Loucy (cell line): ENCODE measurements around the gene ANO2.

Experiments
- H2AFZ ChIP-seq: fragments of 200-600 bp; sonication (generic); 2 replicates; pipeline ENCODE4 v1.6.0; 2016; ENCODE audit warnings: antibody characterized with exemption, mild to moderate bottlenecking, low read length, moderate library complexity
- H3F3A ChIP-seq: fragments of 200-600 bp; 2 replicates; pipeline ENCODE4 v1.6.0; 2016; ENCODE audit warnings: antibody characterized with exemption, low read depth, mild to moderate bottlenecking
- H3K27me3 ChIP-seq: fragments of 200-600 bp; sonication (generic); 2 replicates; pipeline ENCODE4 v1.6.1; 2014; ENCODE audit warnings: low read length, mild to moderate bottlenecking; ENCODE audit not compliant: insufficient read depth, poor library complexity, severe bottlenecking
- H3K36me3 ChIP-seq: fragments of 200-600 bp; sonication (generic); 2 replicates; pipeline ENCODE4 v1.6.1; 2016; ENCODE audit warnings: low read length; ENCODE audit not compliant: insufficient read depth
- H3K4me1 ChIP-seq: fragments of 200-600 bp; sonication (generic); 2 replicates; pipeline ENCODE4 v1.5.1; 2014; ENCODE audit warnings: low read length, mild to moderate bottlenecking; ENCODE audit not compliant: insufficient read depth, poor library complexity, severe bottlenecking
- H3K4me2 ChIP-seq: fragments of 200-600 bp; sonication (generic); 2 replicates; pipeline ENCODE4 v1.6.0; 2014; ENCODE audit warnings: antibody characterized with exemption, low read length, low read depth, mild to moderate bottlenecking; ENCODE audit not compliant: poor library complexity, severe bottlenecking
- H3K4me3 ChIP-seq: fragments of 200-600 bp; sonication (generic); 2 replicates; pipeline ENCODE4 v1.5.1; 2014; ENCODE audit warnings: low read length, mild to moderate bottlenecking, mixed read lengths; ENCODE audit not compliant: poor library complexity, severe bottlenecking
- H3K79me2 ChIP-seq: fragments of 200-600 bp; sonication (generic); 2 replicates; pipeline ENCODE4 v1.6.1; 2014; ENCODE audit warnings: low read length; ENCODE audit not compliant: insufficient read depth
- H3K9ac ChIP-seq: fragments of 200-600 bp; sonication (generic); 2 replicates; pipeline ENCODE4 v1.6.0; 2014; ENCODE audit warnings: mild to moderate bottlenecking, low read depth, low read length, moderate library complexity; ENCODE audit not compliant: poor library complexity, severe bottlenecking
- H3K9me2 ChIP-seq: fragments of 200-600 bp; sonication (generic); replicated peaks from 2 replicates; pipeline ENCODE4 v1.6.1; 2016; ENCODE audit warnings: low read depth, low read length, mixed read lengths
- H3K9me3 ChIP-seq: fragments of 200-600 bp; sonication (generic); 2 replicates; pipeline ENCODE4 v1.6.1; 2014; ENCODE audit warnings: mild to moderate bottlenecking, antibody characterized with exemption, low read length, low read depth; ENCODE audit not compliant: insufficient read depth
- H4K20me1 ChIP-seq: fragments of 200-600 bp; sonication (generic); 2 replicates; pipeline ENCODE4 v1.6.0; 2014; ENCODE audit warnings: antibody characterized with exemption, low read length, mild to moderate bottlenecking; ENCODE audit not compliant: insufficient read depth, poor library complexity, severe bottlenecking
- EZH2phosphoT487 ChIP-seq: fragments of 200-600 bp; IDR thresholded peaks from 2 replicates; pipeline ENCODE4 v1.6.1; 2018; ENCODE audit warnings: antibody characterized with exemption, mild to moderate bottlenecking, moderate library complexity, borderline replicate concordance
- TF ChIP-seq, protein P1 (sequence below): fragments of 200-600 bp; sonication (generic); conservative IDR thresholded peaks from 2 replicates; pipeline ENCODE4 v1.5.1; 2014; ENCODE audit warnings: mild to moderate bottlenecking, antibody characterized with exemption, low read length

The ANO2 gene

DNA sequence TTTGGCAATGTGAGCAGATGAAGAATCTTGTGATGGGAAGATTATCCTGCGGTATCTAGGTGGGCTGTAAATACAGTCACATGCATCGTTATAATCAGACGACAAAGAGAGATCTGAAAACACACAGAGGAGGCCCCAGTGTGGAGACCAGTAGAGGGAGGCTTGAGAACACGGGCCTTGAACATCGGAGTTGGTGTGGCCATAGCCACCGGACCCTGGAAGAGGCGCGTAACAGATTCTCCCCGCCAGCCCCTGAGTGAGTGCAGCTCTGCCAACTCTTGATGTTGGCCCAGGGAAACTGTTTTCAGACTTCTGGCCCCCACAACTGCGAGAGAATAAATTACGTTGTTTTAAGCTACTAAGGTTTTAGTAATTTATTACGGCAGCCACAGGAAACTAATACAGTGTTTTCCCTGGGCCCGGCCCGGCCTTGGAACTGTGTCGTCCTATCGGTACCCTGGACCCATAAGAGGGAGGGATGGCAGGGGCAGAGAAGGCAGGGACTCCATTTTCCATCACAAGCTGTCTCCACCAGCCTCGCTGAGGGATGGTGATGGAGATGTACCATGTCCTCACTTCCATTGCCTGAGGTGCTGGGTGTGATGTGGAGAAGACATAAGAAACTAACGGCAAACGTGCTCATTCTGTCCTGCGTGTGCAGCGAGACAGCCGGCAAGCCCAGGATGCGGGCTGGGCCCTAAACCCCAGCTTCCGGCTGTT lies 421.5 kb downstream of the ANO2 start:
- H3K9me2 ChIP-seq, result no peaks in the 10 kb centered on the region
- H3K4me1 ChIP-seq, result no peaks in the 10 kb centered on the region
- no peaks in the 10 kb centered on the region for H4K20me1 ChIP-seq
- no peaks in the 10 kb centered on the region for H3K36me3 ChIP-seq
- H3K9me3 ChIP-seq, result no peaks in the 10 kb centered on the region
- no peak overlapping the region for H3K4me3 ChIP-seq
- no peak overlapping the region for H2AFZ ChIP-seq
- no peaks in the 10 kb centered on the region for H3K79me2 ChIP-seq
- H3K4me2 ChIP-seq, result no peak overlapping the region
- TF ChIP-seq EZH2phosphoT487, result no peak
- TF ChIP-seq, protein P1, sequence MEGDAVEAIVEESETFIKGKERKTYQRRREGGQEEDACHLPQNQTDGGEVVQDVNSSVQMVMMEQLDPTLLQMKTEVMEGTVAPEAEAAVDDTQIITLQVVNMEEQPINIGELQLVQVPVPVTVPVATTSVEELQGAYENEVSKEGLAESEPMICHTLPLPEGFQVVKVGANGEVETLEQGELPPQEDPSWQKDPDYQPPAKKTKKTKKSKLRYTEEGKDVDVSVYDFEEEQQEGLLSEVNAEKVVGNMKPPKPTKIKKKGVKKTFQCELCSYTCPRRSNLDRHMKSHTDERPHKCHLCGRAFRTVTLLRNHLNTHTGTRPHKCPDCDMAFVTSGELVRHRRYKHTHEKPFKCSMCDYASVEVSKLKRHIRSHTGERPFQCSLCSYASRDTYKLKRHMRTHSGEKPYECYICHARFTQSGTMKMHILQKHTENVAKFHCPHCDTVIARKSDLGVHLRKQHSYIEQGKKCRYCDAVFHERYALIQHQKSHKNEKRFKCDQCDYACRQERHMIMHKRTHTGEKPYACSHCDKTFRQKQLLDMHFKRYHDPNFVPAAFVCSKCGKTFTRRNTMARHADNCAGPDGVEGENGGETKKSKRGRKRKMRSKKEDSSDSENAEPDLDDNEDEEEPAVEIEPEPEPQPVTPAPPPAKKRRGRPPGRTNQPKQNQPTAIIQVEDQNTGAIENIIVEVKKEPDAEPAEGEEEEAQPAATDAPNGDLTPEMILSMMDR, result no peak
- peaks cover under 1% of the 10 kb centered on the region for H3K27me3 ChIP-seq
- H3F3A ChIP-seq, result no peaks in the 10 kb centered on the region
- H3K9ac ChIP-seq, result no peak overlapping the region

DNA sequence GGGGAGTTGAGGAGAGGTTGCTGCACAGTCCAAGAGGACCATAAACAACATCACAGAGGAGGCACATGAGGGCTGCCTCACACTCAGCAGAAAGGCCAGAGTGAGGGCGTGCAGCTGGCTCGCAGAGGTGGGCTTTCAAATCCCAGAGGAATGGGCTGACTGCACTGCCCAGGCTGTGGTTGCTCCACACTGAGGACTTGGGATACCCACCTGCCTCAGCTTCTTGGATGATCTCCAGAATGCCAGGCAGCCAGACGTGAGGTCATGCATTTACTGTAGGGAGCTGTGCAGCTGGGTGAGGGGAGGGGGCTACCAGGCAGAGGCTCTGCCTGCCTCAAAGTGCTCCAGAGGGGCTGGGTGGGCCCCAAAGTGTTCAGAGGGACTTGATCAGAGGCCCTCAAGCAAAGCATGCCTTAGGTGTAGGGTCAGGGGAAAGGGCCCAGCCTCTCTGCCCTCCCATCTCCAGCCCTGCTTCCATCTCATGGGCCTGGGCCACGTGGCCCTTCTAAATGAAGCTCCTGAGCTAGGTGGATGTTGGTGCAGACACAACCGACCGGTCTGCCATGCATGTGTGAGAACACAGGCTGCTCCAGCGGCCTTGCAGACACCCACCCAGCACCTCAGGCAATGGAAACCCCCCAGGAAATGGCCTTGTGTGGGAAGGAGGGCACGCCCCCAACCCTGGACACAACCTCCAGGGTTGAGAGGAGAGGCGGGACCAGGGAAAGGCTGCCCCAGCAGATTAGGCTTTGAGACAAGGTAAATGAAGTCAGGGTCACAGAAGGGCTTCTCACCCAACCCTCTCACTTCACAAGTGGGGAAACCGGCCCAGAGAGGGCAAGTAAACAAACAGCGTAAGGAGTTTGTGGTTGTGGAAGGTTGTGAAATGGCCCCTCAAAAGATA lies 422.4 kb downstream of the ANO2 start:
- H3K9ac ChIP-seq, result no peak overlapping the region
- H3K79me2 ChIP-seq, result no peaks in the 10 kb centered on the region
- no peaks in the 10 kb centered on the region for H3K9me3 ChIP-seq
- TF ChIP-seq EZH2phosphoT487, result no peak
- TF ChIP-seq, protein P1, result no peak
- no peaks in the 10 kb centered on the region for H4K20me1 ChIP-seq
- H3K9me2 ChIP-seq, result no peaks in the 10 kb centered on the region
- no peak overlapping the region for H3K4me3 ChIP-seq
- no peak overlapping the region for H2AFZ ChIP-seq
- no peaks in the 10 kb centered on the region for H3K36me3 ChIP-seq
- H3K4me1 ChIP-seq, result no peaks in the 10 kb centered on the region
- no peaks in the 10 kb centered on the region for H3F3A ChIP-seq
- no peaks in the 10 kb centered on the region for H3K27me3 ChIP-seq
- H3K4me2 ChIP-seq, result no peak overlapping the region

DNA sequence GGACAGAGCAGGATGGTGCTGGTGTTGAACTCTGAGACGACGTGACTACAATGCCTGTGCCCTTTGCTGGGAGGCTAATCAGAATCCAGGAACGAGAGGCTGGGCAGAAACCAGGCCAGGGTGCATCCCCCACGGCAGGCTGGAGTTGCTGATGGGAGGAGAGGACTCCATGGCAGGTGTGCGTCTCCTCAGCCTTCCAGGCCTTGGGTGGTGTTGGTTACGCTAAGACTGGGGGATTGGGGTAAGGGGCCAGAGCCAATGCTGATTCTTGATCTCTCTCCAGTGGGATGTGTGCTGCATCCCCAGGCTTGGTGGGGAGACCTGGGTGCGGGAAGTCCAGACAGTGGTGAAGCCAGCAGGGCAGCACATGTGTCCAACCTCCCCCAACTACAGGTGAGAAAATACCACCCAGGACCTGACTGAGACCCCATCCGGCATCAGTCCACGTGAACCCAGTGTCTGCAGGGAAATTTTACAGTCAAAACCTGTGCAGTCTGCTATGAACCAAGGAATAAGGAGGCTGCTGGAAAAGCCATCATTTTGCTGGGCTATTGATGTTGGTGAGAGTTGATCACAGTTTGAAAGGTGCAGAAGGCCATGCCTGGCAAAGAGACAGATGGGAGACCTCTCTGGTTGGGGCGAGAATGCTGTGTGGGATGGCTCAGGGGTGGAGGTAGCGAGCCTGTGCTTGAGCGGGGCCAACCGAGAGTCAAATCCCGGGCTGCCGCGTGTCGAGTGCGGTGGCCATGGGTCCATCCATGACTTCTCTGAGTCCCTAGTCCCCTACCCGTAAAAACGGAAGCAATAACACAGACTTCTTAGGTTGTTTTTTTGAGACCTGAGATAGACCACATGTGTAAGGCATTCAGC lies 423.4 kb downstream of the ANO2 start:
- Histone ChIP-seq H2AFZ (no peak overlapping the region), H3K79me2 (no peaks in the 10 kb centered on the region), H3K9ac (no peak overlapping the region), H4K20me1 (no peaks in the 10 kb centered on the region), H3K4me3 (no peak overlapping the region), H3K9me3 (no peaks in the 10 kb centered on the region), H3K9me2 (no peaks in the 10 kb centered on the region), H3K4me1 (no peaks in the 10 kb centered on the region), H3K4me2 (no peak overlapping the region), H3F3A (no peaks in the 10 kb centered on the region), H3K27me3 (no peaks in the 10 kb centered on the region), H3K36me3 (no peaks in the 10 kb centered on the region)
- TF ChIP-seq, protein P1, result no peak
- no peak for TF ChIP-seq EZH2phosphoT487
